H1 (cell line): ENCODE data around the gene ANGPTL2. TPM values are rescaled to one million over a fixed set of nuclear protein-coding genes. Genes with fewer than 3 reads are reported as not detected.

Source experiments
- CTCF ChIA-PET: fragments of 300-600 bp; sonication (Branson Sonifier 250); formaldehyde crosslinking; loops from one replicate; lab custom pipeline; 2021; ENCODE audit not compliant: partially characterized antibody; lab: Charles Lee
- POLR2A ChIA-PET: fragments of 300-600 bp; sonication (Branson Sonifier 250); formaldehyde crosslinking; loops from one replicate; lab custom pipeline; 2021; ENCODE audit warnings: inconsistent platforms; ENCODE audit not compliant: partially characterized antibody; lab: Charles Lee
- DNase-seq, 2 experiments: peaks; one replicate each; pipeline versions ENCODE4 v3.0.0 to v3.0.0-alpha.2; 2010 to 2022; ENCODE audit warnings: low spot score in 2 of 2, low read depth in 1 of 2, mixed read lengths in 1 of 2
- FAIRE-seq: peaks from 2 replicates; lab custom pipeline; 2011; peaks lifted over from hg19 to GRCh38; lab: Jason Lieb, UNC
- H2AFZ ChIP-seq: 2 replicates; pipeline ENCODE4 v1.8.1; 2012; ENCODE audit warnings: low read length, inconsistent platforms
- H2AK5ac ChIP-seq: 2 replicates; pipeline ENCODE4 v1.6.1; 2013; ENCODE audit warnings: low read depth, low read length
- H2BK120ac ChIP-seq: replicated peaks from 2 replicates; pipeline ENCODE3; 2013; ENCODE audit warnings: low read depth, low read length, inconsistent platforms
- H2BK12ac ChIP-seq: 2 replicates; pipeline ENCODE4 v1.6.1; 2013; ENCODE audit warnings: low read depth, low read length
- H2BK15ac ChIP-seq: 2 replicates; pipeline ENCODE4 v1.6.1; 2013; ENCODE audit warnings: low read length
- H2BK20ac ChIP-seq: 2 replicates; pipeline ENCODE4 v1.6.1; 2013; ENCODE audit warnings: low read length
- H2BK5ac ChIP-seq: 2 replicates; pipeline ENCODE4 v1.6.1; 2013; ENCODE audit warnings: low read depth, low read length
- H3K14ac ChIP-seq: 2 replicates; pipeline ENCODE4 v1.6.1; 2013; ENCODE audit warnings: inconsistent platforms; ENCODE audit not compliant: insufficient read length
- H3K18ac ChIP-seq: 2 replicates; pipeline ENCODE4 v1.6.1; 2013; ENCODE audit warnings: low read length; ENCODE audit errors: extremely low read depth
- H3K23ac ChIP-seq: 2 replicates; pipeline ENCODE4 v1.6.1; 2013; ENCODE audit warnings: inconsistent platforms; ENCODE audit not compliant: insufficient read length
- H3K23me2 ChIP-seq: 2 replicates; pipeline ENCODE4 v1.6.1; 2013; ENCODE audit warnings: low read depth, low read length
- H3K27ac ChIP-seq: 2 replicates; pipeline ENCODE4 v1.6.1; 2011; ENCODE audit warnings: low read depth, low read length, inconsistent platforms
- H3K27me3 ChIP-seq, 4 experiments: replicated peaks in 1 of 4; 1 replicate in 1 of 4; 2 replicates in 3 of 4; pipeline versions ENCODE4 v1.6.1 to v1.8.1; 2011 to 2013; ENCODE audit warnings: low read length in 3 of 4, mild to moderate bottlenecking in 3 of 4, inconsistent platforms in 2 of 4, mixed read lengths in 2 of 4, moderate library complexity in 1 of 4; ENCODE audit not compliant: control insufficient read depth in 3 of 4, insufficient read depth in 3 of 4; ENCODE audit errors: extremely low read depth in 1 of 4
- H3K36me3 ChIP-seq, 4 experiments: 2 replicates each; pipeline versions ENCODE4 v1.6.1 to v1.8.1; 2011 to 2013; ENCODE audit warnings: mild to moderate bottlenecking in 4 of 4, low read length in 3 of 4, moderate library complexity in 2 of 4, control low read depth in 1 of 4, inconsistent platforms in 1 of 4; ENCODE audit not compliant: insufficient read depth in 4 of 4, control insufficient read depth in 2 of 4
- H3K4ac ChIP-seq: replicated peaks from 2 replicates; pipeline ENCODE3; 2013; ENCODE audit warnings: low read length, low read depth, mixed read lengths, inconsistent platforms; ENCODE audit not compliant: insufficient read length
- H3K4me1 ChIP-seq, 4 experiments: replicated peaks in 1 of 4; 1 replicate in 1 of 4; 2 replicates in 3 of 4; pipeline versions ENCODE4 v1.6.1 to v1.8.1; 2011 to 2013; ENCODE audit warnings: low read length in 3 of 4, inconsistent platforms in 2 of 4, mixed read lengths in 1 of 4; ENCODE audit not compliant: insufficient read depth in 4 of 4, control insufficient read depth in 3 of 4
- H3K4me2 ChIP-seq, 2 experiments: 2 replicates each; pipeline versions ENCODE4 v1.6.1 to v1.8.1; 2011 to 2013; ENCODE audit warnings: low read depth in 2 of 2, low read length in 2 of 2, control low read depth in 1 of 2, inconsistent platforms in 1 of 2, mild to moderate bottlenecking in 1 of 2; ENCODE audit not compliant: insufficient read depth in 1 of 2
- H3K4me3 ChIP-seq, 4 experiments: fragments of 200-600, 300-600 bp in 1 of 4; sonication (generic), shearing (Covaris generic), sonication (Bioruptor Twin) in 1 of 4; 2 replicates each; pipeline versions ENCODE4 v1.5.1 to v1.8.1; 2011 to 2016; ENCODE audit warnings: low read length in 4 of 4, low read depth in 3 of 4, control low read depth in 2 of 4, inconsistent platforms in 2 of 4, mild to moderate bottlenecking in 2 of 4, mixed read lengths in 1 of 4, moderate library complexity in 1 of 4; ENCODE audit not compliant: insufficient read depth in 2 of 4; ENCODE audit errors: extremely low read depth in 1 of 4
- H3K56ac ChIP-seq: replicated peaks from 2 replicates; pipeline ENCODE3; 2013; ENCODE audit warnings: low read depth, mild to moderate bottlenecking, mixed read lengths, low read length, inconsistent platforms; ENCODE audit not compliant: insufficient read length
- H3K79me1 ChIP-seq: 2 replicates; pipeline ENCODE4 v1.6.1; 2013; ENCODE audit warnings: low read depth, low read length, control low read depth
- H3K79me2 ChIP-seq, 2 experiments: 2 replicates each; pipeline versions ENCODE4 v1.6.1 to v1.8.1; 2012 to 2013; ENCODE audit warnings: low read length in 2 of 2, mild to moderate bottlenecking in 2 of 2, inconsistent platforms in 1 of 2; ENCODE audit not compliant: insufficient read depth in 2 of 2, control insufficient read depth in 1 of 2
- H3K9ac ChIP-seq, 4 experiments: replicated peaks in 1 of 4; 1 replicate in 1 of 4; 2 replicates in 3 of 4; pipeline versions ENCODE4 v1.6.1 to v1.8.1; 2011 to 2013; ENCODE audit warnings: low read depth in 3 of 4, low read length in 3 of 4, control low read depth in 2 of 4, mild to moderate bottlenecking in 2 of 4, moderate library complexity in 2 of 4, inconsistent platforms in 1 of 4; ENCODE audit errors: extremely low read depth in 1 of 4
- H3K9me3 ChIP-seq, 2 experiments: 2 replicates each; pipeline versions ENCODE4 v1.6.1 to v1.8.1; 2012 to 2013; ENCODE audit warnings: mild to moderate bottlenecking in 2 of 2, moderate library complexity in 2 of 2, control low read depth in 1 of 2, inconsistent platforms in 1 of 2, low read depth in 1 of 2, low read length in 1 of 2, mixed read lengths in 1 of 2; ENCODE audit not compliant: insufficient read depth in 2 of 2
- H4K20me1 ChIP-seq, 2 experiments: replicated peaks in 1 of 2; 2 replicates each; pipeline versions ENCODE3 to v1.8.1; 2011 to 2013; ENCODE audit warnings: inconsistent platforms in 2 of 2, low read length in 2 of 2, mild to moderate bottlenecking in 1 of 2; ENCODE audit not compliant: insufficient read depth in 2 of 2, control insufficient read depth in 1 of 2
- H4K5ac ChIP-seq: 2 replicates; pipeline ENCODE4 v1.6.1; 2013; ENCODE audit warnings: low read length, low read depth, mixed read lengths, inconsistent platforms; ENCODE audit not compliant: insufficient read length
- H4K8ac ChIP-seq: 2 replicates; pipeline ENCODE4 v1.8.0; 2013; ENCODE audit warnings: mild to moderate bottlenecking, moderate library complexity, low read length, inconsistent platforms; ENCODE audit not compliant: insufficient read depth; ENCODE audit errors: extremely low read depth
- H4K91ac ChIP-seq: replicated peaks from 2 replicates; pipeline ENCODE3; 2013; ENCODE audit warnings: low read length, mixed read lengths, inconsistent platforms; ENCODE audit not compliant: insufficient read length
- CHD1 ChIP-seq: IDR thresholded peaks from 2 replicates; pipeline ENCODE4 v1.6.1; 2012; ENCODE audit warnings: low read depth, low read length, improper control_type of control experiment
- CHD2 ChIP-seq: IDR thresholded peaks from 2 replicates; pipeline ENCODE4 v1.6.1; 2012; ENCODE audit warnings: low read length, improper control_type of control experiment
- HDAC2 ChIP-seq, 2 experiments: fragments of 300-600 bp in 1 of 2; sonication (generic) in 1 of 2; IDR thresholded peaks; 2 replicates each; pipeline ENCODE4 v1.6.1; 2011 to 2012; ENCODE audit warnings: low read depth in 2 of 2, low read length in 2 of 2, mild to moderate bottlenecking in 2 of 2, moderate library complexity in 2 of 2, borderline replicate concordance in 1 of 2, inconsistent platforms in 1 of 2
- HDAC6 ChIP-seq: IDR thresholded peaks from one replicate; pipeline ENCODE4 v1.7.1; 2012; ENCODE audit warnings: low read depth, mild to moderate bottlenecking, inconsistent platforms, low read length, moderate library complexity
- KDM5A ChIP-seq: fragments of 200-600 bp; IDR thresholded peaks from 2 replicates; pipeline ENCODE4 v1.7.1; 2012; ENCODE audit warnings: mild to moderate bottlenecking, low read length, inconsistent platforms, mixed read lengths
- NANOG ChIP-seq: IDR thresholded peaks from 2 replicates; pipeline ENCODE4 v1.6.1; 2011; ENCODE audit warnings: low read length, low read depth, mild to moderate bottlenecking, inconsistent platforms; ENCODE audit not compliant: insufficient read depth, poor library complexity, severe bottlenecking
- PHF8 ChIP-seq: fragments of 200-600 bp; sonication (generic); conservative IDR thresholded peaks from 2 replicates; pipeline ENCODE4 v1.7.1; 2012; ENCODE audit warnings: low read depth, mild to moderate bottlenecking, inconsistent platforms, low read length, moderate library complexity
- POLR2A ChIP-seq, 2 experiments: IDR thresholded peaks; 1 replicate in 1 of 2; 2 replicates in 1 of 2; pipeline ENCODE4 v1.6.1; 2011; ENCODE audit warnings: low read depth in 2 of 2, low read length in 2 of 2, mild to moderate bottlenecking in 2 of 2; ENCODE audit errors: control extremely low read depth in 1 of 2
- POU5F1 ChIP-seq: IDR thresholded peaks from 2 replicates; pipeline ENCODE4 v1.6.1; 2011; ENCODE audit warnings: low read depth, mild to moderate bottlenecking, low read length, moderate library complexity
- ZNF274 ChIP-seq: IDR thresholded peaks from 2 replicates; pipeline ENCODE4 v1.7.0; 2012; ENCODE audit warnings: low read length, borderline replicate concordance; ENCODE audit errors: extremely low read depth
- WGBS, 2 experiments: shearing (Covaris generic) in 1 of 2; methylation state at CpG; one replicate each; pipeline versions ENCODE4 v1.1.6 to v1.1.7; 2013 to 2015; ENCODE audit warnings: low lambda C conversion rate in 2 of 2, mixed read lengths in 2 of 2, inconsistent platforms in 1 of 2, low coverage in 1 of 2, missing lambda C conversion rate in 1 of 2; ENCODE audit not compliant: insufficient replicate concordance in 2 of 2, insufficient coverage in 1 of 2, insufficient read length in 1 of 2; ENCODE audit errors: extremely low coverage in 1 of 2, missing lambda C conversion rate in 1 of 2; 5-methylcytosine and 5-hydroxymethylcytosine counted together
- polyA plus RNA-seq, 7 experiments: library from polyadenylated mRNA; depleted of rRNA in 3 of 7; stranded (reverse) in 5 of 7; unstranded in 2 of 7; fragments of >200 nt in 5 of 7; fragments of 200-250 nt in 2 of 7; gene quantifications; 1 replicate in 5 of 7; 2 replicates in 1 of 7; 4 replicates in 1 of 7; pipeline versions ENCODE4 v1.2.1 to v1.2.3, GENCODE V29; 2011 to 2013; ENCODE audit warnings: missing spikeins in 2 of 7, mixed read lengths in 2 of 7
- total RNA-seq: library from RNA; stranded (reverse); fragmentation: NEBNext Ultra II Directional; extraction: Animal tissue kit (Norgen Biotek cat#: 25700); gene quantifications from 2 replicates; pipeline ENCODE4 v1.2.1, GENCODE V29; 2021
- TF ChIP-seq, protein P1 (sequence below): IDR thresholded peaks from 2 replicates; pipeline ENCODE4 v1.6.1; 2012; ENCODE audit warnings: low read length, inconsistent platforms

The ANGPTL2 gene
- total and polyA plus RNA-seq, 2 of the 8 experiments (the other 6 are each of a cell fraction or from before 2014, with no cell fraction given), result 9.0 to 10.6 TPM

GRCh38 chr9:127112056-127112455 is 10.4 kb downstream of the ANGPTL2 start:
- DNase-seq (peak; percentile 87 to 90), FAIRE-seq (peak; percentile 91)
- Histone ChIP-seq H3K36me3 (no peaks in the 10 kb centered on the region), H2BK5ac (peak overlapping the region; percentile 38), H4K8ac (no peak overlapping the region; the same call in 1 of the 2 replicates), H3K27me3 (no peaks in the 10 kb centered on the region), H3K79me1 (peaks cover 4% of the 10 kb centered on the region; the same call in 1 of the 2 replicates), H2BK20ac (no peak overlapping the region), H4K5ac (no peak overlapping the region), H3K79me2 (no peaks in the 10 kb centered on the region), H3K23me2 (no peaks in the 10 kb centered on the region), H3K23ac (no peak overlapping the region), H2BK12ac (peak overlapping the region; percentile 86; the same call in 1 of the 2 replicates), H3K14ac (no peak overlapping the region), H3K9me3 (no peaks in the 10 kb centered on the region), H3K18ac (peak overlapping the region; percentile 27; the same call in 1 of the 2 replicates), H2AFZ (no peak overlapping the region), H4K20me1 (peaks cover 0 to 6% of the 10 kb centered on the region in 2 experiments), H3K4me3 (peak overlapping the region in 1 of 4 experiments; percentile 8; a peak in 1 of 8 replicates), H3K4me2 (peak overlapping the region; percentile 12 to 14; a peak in 3 of 4 replicates), H2BK120ac (no peak overlapping the region), H3K9ac (peak overlapping the region in 1 of 4 experiments; percentile 4; a peak in 1 of 7 replicates), H2BK15ac (no peak overlapping the region; the same call in 1 of the 2 replicates), H3K4me1 (peaks cover 6 to 23% (median 16%) of the 10 kb centered on the region in 4 experiments), H3K27ac (peak overlapping the region; percentile 73; the same call in 1 of the 2 replicates), H4K91ac (no peak overlapping the region), H3K56ac (no peak overlapping the region), H2AK5ac (peak overlapping the region; percentile 99; the same call in 1 of the 2 replicates), H3K4ac (no peak overlapping the region)
- WGBS, 2 experiments, result 29% methylated on average over 7 of the region's 7 CpGs; no CpG with 5 or more reads in 1 of the 2 experiments
- ChIA-PET CTCF (interaction anchor here (1.0 to 1.7 kb wide), 6 partner anchors 9 to 87 kb away, joined by 3 to 8 read pairs (median 4); partner anchors contain the start of gene ANGPTL2), POLR2A (interaction anchor here (1.4 to 2.6 kb wide), 3 partner anchors 10 to 22 kb away, joined by 4 to 15 read pairs (median 7); partner anchors contain the start of gene ANGPTL2)
- TF ChIP-seq CHD1 (no peak), POU5F1 (no peak), ZNF274 (no peak), HDAC2 (IDR thresholded peaks at IDR 0.05; ENCODE audit: borderline replicate concordance in 1 of 2, low read depth in 2 of 2, low read length in 2 of 2) (0 out of 4 replicates have a peak, but pooled peaks of 1 of the 2 experiments have one; percentile 17), POLR2A (IDR thresholded peaks at IDR 0.05; ENCODE audit: control extremely low read depth in 1 of 2, low read depth in 2 of 2, low read length in 2 of 2) (peak; percentile 28 to 74), NANOG (no peak), PHF8 (no peak), KDM5A (no peak), CHD2 (no peak), HDAC6 (no peak)
- TF ChIP-seq, protein P1, sequence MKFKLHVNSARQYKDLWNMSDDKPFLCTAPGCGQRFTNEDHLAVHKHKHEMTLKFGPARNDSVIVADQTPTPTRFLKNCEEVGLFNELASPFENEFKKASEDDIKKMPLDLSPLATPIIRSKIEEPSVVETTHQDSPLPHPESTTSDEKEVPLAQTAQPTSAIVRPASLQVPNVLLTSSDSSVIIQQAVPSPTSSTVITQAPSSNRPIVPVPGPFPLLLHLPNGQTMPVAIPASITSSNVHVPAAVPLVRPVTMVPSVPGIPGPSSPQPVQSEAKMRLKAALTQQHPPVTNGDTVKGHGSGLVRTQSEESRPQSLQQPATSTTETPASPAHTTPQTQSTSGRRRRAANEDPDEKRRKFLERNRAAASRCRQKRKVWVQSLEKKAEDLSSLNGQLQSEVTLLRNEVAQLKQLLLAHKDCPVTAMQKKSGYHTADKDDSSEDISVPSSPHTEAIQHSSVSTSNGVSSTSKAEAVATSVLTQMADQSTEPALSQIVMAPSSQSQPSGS, result peak; percentile 94
